Middle frontal gyrus (tissue), 1 donor: ENCODE results near the gene HMX1.

Experiments
- DNase-seq: peaks from one replicate; pipeline ENCODE4 v3.0.0-alpha.2; 2015; ENCODE audit warnings: low spot score; ENCODE audit errors: extremely low spot score

Gene HMX1

DNA sequence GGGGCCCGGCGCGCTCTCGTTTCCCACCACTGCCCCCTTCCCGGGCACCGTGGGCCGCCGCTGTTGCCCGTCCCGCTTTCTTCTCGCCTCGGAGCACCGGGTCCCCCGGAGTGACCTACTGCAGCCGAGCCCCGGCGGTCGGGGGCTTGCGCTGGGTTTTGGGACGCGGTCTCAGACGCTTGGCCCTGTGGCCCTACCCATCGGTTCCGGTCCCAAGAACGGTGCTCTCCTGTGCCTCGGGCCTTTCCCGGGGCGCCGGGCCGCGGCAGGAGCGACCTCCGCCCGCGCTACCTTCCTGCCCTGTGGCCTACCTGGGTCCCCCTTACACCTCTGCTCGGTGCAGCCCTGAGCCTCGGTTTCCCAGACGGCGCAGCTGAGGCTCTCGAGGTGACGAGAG is 21.6 kb upstream of the HMX1 start:
- DNase-seq = no peak

DNA sequence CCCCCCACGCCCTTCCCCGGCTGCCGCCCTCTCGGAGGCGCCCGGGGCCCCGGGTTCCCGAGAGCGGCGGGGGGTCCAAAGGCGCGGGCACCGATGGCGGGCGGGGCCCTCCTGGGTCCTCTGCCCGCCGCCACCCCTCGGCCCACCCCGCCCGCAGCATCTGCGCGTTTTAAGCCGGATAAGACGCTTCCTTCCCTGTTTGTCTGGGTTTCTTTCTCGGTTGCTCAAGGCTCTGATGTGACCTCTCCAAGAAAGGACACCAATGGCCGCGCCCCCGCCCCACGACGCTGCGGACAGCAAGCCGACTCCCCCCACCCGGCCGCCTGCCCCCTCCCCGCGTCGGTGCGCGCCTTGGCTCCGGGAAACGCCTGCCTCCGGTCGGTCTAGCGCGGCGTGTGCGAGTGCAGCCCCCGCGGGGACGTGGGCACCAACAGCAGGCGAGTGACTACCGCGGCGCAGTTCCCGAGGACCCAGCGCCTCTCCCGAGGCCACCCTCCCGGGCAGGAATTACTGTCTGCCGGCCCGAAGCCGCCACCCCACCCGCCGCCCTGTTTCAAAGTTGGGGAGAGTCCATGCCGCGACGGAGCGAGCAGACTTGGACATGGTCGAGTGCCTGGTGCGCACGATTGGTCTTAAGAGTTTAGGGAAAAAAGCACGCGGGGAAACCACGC is 21.1 kb upstream of the HMX1 start:
- no peak for DNase-seq

DNA sequence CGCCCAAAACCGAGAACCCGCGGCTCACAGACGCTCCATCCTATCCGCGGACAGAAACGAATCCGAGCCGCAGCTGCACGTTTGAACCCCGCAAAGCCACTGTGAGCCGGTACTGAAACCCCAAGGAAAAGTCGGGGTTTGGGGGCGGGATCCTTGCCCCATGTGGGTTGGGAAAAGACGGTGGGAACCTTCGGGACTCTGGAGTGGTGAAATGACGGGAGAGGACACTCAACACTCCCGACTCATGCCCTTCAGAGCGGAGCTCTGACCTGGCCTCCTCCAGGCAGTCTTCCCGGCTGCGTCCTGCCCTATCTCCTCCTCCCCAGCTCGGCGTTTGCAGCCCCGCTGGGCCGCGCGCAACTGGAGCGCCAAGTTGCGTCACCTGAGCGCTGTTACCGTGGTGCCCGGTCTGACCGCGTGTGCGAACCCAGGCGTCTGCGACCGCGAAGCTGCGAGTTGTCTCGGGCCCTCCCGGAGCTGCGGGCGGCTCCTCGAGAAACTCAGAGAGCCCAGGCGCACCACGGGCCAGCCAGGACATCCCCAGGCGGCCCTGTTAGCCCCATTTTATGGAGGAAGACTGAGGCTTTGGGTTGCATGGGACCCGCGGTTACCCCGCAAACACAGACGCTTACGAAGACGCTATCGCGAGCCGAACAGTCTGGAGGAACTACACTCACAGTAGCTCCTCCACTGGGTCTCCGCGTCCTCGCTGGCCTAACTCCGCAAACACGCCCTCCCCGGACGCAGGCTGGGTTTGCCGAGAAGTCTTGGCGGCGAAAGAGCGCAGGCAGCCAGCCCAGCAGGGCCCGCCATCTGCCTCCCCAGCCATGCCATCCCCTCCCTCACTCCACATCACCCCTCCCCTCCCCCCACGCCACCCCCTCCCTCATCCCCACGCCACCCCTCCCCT is 20.3 kb upstream of the HMX1 start:
- no peak for DNase-seq

DNA sequence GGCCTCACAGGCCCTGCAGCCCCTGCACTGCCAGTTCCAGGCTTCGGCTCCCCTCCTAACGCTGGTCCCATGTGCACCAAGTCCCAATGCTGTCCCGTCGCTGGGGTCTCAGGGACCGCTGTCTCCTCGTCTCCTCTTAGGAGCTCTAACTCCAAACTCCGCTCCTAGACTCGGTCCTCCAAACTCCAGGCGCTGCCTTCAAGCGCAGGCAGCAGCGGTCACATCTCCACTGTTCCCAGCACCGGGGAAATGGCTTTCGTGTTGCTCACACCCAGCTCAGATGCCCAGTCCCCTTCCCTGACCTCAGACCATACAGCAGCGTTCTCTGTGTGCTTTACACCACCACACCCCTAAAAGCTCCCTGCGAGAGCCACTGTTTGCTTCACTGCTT is 19.6 kb upstream of the HMX1 start:
- no peak for DNase-seq

DNA sequence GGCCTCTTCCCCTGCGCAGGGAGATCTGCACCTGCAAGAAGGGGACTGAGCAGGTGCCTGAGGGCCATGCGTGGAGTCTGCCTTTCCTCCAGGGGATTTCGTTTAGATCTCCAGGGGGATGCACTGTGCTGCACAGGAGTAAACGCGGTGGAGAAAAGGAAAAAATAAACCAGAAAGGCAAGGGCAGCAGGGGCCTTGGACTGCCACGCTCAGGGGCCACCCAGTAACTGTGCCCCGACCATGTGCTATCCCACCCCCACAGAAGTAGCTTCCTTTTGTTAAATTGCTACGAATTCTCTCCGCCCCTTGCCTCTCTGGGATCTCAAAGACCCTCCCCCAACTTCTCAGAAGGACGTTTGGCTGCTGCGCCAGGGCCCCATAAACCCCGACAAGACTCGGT is 17.2 kb upstream of the HMX1 start:
- DNase-seq = no peak

DNA sequence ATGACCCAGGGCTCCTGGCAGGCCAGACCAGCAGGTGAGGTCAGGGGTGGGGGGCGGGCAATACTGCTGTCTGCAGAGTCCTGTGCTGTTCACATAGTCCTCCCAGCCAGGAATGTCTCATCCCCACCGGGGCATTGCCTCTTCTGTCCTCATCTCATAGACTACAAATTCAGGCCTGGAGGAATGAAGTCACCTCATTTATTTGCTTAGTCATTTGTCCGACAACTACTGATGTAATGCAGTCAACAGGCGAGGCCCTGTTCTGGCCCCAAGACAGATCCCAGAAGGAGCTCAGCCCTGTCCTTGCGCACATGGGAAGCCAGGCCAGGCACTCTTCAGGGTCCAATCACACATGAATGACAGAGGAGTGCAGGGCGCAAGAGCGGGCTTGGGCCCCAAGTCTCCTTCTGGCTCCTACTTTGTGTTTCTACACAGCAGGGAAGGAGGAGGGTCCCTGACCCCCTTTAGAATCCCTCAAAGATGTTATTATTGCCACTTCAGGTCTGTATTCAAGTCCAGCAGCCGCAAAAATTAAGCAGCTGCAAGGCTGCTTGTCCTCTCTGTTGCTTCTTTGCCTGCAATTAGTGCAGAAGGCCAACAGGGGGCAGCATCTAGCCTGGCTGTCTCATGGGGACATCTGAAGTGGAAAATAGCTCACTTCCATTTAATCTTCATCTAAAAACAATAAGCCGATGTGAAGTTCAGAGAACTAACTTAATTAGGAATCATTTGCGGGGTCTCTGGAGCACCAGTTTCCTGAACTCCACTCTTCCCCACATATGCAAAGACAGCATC is 15.2 kb upstream of the HMX1 start:
- DNase-seq = no peak

DNA sequence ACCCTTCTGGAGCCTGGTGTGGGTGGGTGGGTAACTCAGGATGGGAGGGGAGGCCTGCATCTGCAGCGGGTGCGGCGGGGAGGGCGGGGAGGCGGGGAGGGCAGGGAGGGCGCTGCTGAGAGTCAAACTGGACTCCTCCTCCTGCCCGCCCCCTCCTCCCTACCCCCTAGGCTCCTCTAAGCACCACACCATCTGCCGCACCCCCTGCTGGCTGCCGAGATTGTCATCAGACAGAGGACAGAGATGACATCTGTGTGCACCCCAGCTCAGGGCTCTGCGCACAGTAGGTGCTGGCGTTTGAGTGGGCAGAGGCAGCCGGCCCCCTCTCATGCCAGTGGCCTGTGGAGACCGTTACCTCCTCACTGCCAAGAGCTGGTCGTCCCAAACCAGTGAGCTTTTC is 10.6 kb upstream of the HMX1 start:
- no peak for DNase-seq

DNA sequence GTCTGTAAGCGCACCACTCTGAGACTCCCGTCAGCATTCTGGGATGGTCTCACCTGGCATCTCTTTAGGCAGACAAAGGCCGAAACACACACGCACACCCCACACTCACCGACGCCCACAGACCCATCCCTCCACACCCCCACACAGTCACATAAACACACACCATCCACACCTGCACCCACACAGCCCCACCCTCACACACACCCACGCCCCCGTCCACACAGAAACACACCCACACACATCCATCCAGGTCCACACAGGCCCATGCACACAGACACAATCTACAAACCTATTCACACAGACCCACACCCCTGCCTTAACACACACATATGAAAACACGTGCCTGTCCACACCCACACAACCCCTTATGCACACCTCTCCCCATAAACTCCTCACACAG is 9.2 kb upstream of the HMX1 start:
- DNase-seq = no peak

DNA sequence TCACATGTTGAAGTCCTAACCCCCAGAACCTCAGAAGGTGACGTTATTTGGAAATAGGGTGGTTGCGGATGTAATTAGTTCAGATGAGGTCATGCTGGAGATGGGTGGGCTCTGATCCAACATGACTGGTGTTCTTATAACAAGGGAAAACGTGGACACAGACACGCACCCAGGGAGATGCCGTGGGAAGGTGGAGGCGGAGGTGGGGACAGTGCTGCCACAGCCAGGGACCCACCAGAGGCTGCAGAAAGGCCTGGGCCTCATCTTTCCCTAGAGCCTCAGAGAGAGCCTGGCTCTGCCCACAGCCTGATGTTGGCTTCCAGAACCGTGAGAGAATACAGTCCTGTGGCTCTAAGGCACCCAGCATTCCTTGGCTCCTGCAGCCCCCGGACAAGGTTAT is 7.9 kb upstream of the HMX1 start:
- no peak for DNase-seq

DNA sequence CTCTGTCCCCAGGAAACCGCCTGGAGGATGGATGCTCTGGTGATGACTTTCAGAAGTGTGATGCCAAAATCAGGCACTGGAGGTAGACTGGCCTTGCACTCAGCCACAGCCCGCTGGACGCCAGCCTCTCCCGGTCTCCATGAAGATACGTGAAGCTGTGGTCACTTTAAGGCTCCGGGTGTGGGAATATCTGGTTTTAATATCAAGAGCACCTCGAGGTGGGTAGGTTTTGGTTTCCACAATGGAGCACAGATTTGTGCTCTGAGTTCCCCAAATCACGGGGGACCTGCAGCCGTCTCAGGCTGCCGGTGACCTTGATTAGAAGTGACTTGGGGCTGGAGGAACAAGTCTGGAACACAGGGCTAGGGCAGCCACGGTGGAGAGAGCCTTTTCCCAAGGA is 6.8 kb upstream of the HMX1 start:
- DNase-seq = no peak

DNA sequence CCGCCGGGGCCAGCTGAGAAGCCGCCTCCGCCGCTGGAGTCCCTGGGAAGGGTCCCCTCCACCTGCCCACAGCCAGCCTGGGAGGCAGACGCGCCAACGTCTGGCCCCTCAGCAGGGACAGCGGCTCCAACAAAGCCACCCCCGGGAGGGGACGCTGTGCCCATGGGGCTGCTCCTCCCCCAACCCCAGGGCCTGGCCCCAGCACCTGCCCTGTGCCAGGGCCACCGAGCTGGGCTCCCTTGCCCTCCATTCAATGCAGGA is 6.1 kb upstream of the HMX1 start:
- no peak for DNase-seq

DNA sequence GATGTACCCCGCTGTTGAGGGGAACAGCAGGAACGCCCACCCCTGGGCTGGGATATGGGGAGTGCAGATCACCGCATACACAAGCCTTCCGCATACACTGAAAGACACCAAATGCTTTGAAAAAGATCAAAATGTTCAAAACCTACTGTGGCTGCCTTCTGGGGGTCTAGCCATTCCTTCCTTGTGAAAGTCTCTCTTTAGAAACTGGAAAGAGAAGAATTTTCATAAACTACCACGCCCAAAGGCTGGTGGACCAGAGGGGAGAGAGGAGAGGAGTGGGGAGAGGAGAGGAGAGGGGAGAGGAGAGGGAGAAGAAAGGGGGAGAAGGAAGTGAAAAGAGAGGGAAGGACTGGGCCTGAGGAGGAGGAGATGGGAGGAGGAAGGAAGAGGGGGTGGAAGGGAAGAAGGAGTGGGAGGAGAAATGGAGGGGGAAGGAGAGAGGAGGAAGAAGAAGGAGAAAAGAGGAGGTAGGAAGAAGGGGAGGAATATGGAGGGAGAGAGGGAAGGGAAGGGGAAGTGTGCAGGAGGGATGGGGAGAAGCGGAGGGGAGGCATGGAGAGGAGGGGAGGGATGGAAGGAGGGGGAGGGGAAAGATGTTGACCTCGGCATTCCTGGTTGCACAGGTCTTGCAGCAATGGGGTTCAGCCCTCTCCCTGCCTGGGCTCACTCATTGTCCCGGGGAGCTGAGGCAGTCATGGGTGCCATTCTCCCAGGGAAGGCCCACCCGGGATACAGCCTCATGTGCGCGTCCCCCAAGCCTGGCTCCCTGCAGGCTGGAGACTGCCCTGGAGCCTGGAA is 5.5 kb upstream of the HMX1 start:
- DNase-seq = no peak

DNA sequence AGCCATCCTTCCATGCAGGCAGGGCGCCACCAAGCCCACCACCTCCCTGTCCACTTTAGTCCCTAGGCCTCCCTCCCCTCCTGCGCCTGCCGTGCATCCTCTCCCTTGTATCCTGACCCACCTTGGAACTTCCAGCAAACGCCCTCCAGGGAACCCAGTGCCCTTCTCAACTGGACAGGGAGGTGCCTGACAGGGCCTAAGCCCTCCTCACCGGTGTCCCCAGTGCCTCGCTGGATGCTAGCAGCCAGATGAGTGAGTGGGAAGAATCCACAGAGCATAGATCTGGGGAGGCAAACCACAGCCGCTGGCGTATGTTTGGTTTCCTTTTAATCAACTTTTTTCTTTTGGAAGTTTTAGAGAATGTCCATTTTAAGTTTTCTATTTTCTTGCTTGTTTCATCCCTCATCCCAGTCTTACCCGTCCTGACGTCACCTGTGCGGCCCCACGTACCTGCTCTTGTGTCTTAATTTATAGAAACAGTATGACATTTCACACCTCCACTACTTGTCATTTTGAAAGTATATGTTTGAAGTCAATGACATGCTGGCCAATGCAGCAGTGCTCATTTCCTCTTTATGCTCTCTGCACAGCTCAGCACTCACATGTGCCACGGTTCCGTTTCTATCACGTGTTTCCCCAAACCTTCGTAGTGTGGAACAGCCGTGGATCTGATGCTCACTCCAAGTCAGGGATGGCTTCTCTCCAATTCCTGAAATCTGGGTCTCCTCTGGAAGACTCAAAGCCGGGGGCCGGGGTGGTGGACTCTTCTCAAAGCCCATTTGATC is 3.4 kb upstream of the HMX1 start:
- no peak for DNase-seq

DNA sequence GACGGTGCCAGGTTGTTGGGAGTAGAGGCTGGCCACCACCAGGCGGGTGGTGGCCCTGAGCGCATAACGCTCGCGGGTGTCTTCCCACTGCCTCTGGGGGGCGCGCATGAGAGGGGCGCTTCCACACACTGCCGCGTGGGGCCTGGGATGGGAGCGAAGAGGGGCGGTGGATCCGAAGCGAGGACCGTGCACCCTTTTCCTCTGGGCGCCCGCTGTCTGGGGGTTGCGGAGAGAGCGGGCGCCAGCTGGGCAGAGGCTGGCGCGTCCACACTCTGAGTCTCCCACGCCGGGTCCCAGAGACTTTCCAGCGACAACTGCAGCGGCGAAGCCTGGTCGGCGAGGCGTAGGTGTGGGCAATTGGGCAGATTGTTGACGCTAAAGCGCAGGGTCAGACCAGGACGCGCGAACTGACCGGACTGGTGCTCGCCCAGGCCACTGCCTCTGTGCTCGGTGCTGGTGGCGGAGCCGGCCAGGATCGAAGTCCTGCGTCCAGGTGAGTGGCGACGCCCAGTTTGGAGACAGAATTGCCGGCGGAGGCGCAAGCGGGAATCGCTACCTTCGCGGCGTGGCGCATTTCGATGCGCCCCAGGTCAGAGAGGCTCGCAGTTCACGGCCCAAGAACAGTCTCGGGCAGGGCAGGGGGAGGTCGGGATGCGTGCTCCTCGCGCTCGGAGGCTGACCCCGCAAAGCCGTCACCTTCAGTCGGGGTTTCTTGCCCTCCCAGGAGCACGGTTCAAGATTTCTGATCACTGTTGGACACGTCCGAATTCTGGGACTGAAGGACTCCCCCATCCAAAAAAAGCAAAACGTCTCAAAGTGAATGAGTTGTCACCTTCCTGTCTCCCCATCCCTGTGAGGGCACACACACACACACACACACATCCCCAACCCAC is 2.6 kb upstream of the HMX1 start:
- DNase-seq = no peak

DNA sequence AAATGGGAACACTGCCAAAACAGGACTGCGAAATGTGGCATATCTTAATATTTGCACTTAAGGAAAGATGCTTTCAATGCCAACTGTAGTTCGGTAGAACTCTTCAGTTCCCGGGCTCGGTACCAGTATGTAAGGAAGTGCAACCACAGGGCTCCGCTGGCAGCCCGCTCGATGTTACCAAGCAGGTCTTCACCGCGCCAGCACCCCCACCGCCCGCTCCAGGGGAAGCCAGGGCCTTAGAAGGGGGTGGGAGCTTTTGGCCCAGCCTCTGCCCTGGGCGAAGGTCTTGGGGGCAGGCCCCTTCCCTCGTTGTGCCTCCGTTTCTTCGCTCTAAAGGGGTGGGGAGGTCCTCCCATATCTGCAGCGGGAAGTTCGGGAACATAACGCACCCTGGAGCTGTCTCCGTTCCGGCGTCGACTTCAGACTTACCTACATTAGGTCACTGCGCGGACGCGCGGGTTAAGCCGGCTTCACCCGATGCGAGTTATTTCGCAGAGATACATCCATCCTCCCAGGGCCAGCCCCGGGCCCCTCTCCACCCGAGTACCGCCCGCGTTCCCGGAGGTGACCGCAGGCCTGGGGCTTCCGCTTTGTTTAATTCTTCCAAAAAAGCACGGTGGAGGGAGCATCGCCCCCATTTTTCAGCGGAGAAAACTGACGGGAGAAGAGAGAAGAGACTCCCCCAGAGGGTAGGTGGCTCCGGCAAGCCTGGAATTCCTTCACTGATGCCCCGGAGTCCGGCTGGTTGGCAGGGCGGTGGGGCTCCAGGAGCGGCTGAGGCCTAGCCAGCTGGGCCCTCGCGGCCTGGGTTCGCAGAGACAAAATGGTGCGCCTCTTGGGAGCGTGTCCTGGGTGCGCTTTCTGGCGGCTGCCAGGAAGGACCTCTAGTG is 1.0 kb upstream of the HMX1 start:
- no peak for DNase-seq

DNA sequence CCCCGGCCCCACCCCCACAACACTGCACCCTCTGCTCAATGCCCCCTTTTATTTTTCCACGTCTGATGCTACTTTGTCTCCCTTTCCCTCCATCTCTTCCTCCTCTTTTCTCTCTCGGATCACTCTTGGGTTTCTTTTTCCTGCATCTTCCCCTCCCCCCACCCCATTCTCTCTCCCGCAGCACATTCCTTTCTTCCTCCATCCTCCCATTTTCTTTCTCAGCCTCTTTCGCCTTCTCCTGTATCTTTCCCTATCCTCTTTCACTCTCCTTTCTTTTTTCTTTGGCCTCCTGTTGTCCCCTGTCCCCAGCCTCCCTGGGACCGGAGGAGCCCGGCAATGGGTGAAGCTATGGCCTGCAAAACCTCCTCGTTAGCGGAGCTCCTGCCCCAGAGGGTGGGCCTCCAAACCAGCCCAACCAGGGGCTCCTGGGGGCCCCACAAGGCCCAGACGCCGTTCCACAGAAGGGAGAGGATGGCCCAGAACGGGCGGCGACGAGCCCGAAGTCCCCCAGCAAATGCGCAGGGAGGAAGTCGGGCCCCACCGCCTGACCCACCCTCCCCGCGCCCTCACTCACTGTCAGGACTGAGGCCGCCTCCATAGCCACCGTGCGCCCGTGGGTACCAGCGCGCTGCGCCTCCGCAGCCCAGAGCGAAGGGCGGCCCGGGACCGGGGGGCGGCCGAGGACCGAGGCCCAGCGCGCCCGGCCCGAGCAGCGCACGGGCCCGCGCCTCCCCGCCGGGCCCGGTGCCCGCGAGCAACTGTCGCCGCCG is 807 bp downstream of the HMX1 start:
- DNase-seq = no peak

DNA sequence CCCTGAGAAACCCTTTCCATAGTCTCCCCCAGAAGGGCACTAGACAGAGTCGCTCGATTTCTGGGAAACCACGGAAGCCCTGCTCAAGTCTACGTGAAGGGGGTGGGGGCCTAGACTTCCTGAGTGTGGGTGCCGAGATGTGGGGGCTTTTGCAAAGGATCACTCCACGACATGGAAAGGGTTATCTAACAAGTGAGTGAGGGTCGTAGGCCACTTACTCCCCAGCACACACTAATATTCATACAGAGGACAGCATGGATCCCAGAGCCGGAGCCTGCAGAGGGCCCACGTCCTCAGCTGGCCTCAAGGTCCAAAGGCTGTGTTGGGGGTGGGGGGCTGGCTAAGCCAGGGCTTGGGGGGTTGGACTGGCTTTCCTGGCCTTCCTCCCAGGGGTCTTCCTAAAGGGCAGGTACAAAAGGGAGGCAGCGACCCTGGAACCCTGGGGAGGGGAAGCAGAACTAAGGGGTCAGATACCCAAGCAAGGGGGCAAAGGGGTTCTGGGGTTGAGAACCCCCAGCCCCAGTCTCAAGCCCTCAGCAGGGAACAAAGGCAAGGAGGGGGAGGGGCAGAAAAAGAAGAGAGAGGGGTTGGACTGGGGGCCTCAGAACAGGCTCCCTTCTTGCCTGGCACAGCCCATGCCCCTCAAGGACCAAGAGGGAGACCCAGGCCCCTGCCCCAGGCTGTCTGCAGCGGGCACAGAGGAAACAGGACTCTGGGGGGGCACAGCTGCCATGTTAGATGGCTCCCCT is 1.6 kb downstream of the HMX1 start:
- DNase-seq = no peak
